ENCODE results near the gene AAK1. TPM values are rescaled to one million over a fixed set of nuclear protein-coding genes. Genes with fewer than 3 reads are reported as not detected.
A peak's percentile ranks its signal among the peaks of the same experiment; 100 is the strongest.
"Not testable (repeated sequence)": the region's sequence is repeated elsewhere in the genome, so short reads cannot be mapped to it uniquely, and the experiment has no call there.

The AAK1 gene
- polyA plus RNA-seq, 1 experiment: 23.3 TPM

GRCh38 chr2:69454976-69455375 lies 188.6 kb downstream of the AAK1 start:
- ChIA-PET CTCF (no interaction called here), POLR2A (no interaction called here)
- Histone ChIP-seq H3K27me3 (ENCODE audit: control insufficient read depth, insufficient read depth, low read length) (no peaks in the 10 kb centered on the region), H3K36me3 (ENCODE audit: control insufficient read depth, insufficient read depth, low read length) (no peaks in the 10 kb centered on the region; the same call in 1 of the 2 replicates), H3K4me3 (ENCODE audit: low read depth, low read length) (no peak overlapping the region)
- no peak for DNase-seq (ENCODE audit: low read depth)
- TF ChIP-seq, protein P1, sequence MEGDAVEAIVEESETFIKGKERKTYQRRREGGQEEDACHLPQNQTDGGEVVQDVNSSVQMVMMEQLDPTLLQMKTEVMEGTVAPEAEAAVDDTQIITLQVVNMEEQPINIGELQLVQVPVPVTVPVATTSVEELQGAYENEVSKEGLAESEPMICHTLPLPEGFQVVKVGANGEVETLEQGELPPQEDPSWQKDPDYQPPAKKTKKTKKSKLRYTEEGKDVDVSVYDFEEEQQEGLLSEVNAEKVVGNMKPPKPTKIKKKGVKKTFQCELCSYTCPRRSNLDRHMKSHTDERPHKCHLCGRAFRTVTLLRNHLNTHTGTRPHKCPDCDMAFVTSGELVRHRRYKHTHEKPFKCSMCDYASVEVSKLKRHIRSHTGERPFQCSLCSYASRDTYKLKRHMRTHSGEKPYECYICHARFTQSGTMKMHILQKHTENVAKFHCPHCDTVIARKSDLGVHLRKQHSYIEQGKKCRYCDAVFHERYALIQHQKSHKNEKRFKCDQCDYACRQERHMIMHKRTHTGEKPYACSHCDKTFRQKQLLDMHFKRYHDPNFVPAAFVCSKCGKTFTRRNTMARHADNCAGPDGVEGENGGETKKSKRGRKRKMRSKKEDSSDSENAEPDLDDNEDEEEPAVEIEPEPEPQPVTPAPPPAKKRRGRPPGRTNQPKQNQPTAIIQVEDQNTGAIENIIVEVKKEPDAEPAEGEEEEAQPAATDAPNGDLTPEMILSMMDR (IDR thresholded peaks at IDR 0.05; ENCODE audit: insufficient read depth, low read depth, low read length): no peak

GRCh38 chr2:69453475-69454129 lies 189.9 kb downstream of the AAK1 start:
- H3K4me3 ChIP-seq (ENCODE audit: low read depth, low read length): no peak overlapping the region
- no peaks in the 10 kb centered on the region for H3K27me3 ChIP-seq (ENCODE audit: control insufficient read depth, insufficient read depth, low read length)
- ChIA-PET CTCF (interaction anchor here (1.1 to 1.2 kb wide), 2 partner anchors 17 to 23 kb away, joined by 3 read pairs; partner anchors contain the start of gene NFU1), POLR2A (no interaction called here)
- no peak for DNase-seq (ENCODE audit: low read depth)
- H3K36me3 ChIP-seq (ENCODE audit: control insufficient read depth, insufficient read depth, low read length): no peaks in the 10 kb centered on the region
- TF ChIP-seq, protein P1 (IDR thresholded peaks at IDR 0.05; ENCODE audit: insufficient read depth, low read depth, low read length): no peak

DNA sequence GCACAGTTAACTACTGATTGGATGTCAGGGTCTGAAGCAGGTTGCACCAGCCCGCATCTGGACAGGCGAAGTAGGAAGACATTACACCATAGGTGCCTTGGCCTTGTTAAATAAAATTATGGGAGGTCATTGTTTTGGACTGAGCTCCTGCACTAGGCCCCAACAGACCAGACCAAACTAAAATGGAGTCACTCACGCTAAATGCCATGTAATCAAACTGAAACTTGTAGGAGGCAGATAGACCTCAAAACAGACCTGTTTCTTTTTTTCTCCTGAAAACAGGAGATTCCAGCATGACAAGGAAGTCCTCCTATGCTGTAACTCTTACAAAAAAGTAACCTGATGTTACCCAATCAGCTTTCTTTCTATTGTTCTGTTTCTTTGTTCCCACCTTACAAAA lies 190.9 kb downstream of the AAK1 start:
- H3K4me3 ChIP-seq (ENCODE audit: low read depth, low read length): no peak overlapping the region
- DNase-seq (ENCODE audit: low read depth): no peak
- H3K36me3 ChIP-seq (ENCODE audit: control insufficient read depth, insufficient read depth, low read length): no peaks in the 10 kb centered on the region
- TF ChIP-seq, protein P1 (IDR thresholded peaks at IDR 0.05; ENCODE audit: insufficient read depth, low read depth, low read length): no peak
- CTCF ChIA-PET: no interaction called here
- POLR2A ChIA-PET: no interaction called here
- no peaks in the 10 kb centered on the region for H3K27me3 ChIP-seq (ENCODE audit: control insufficient read depth, insufficient read depth, low read length)

DNA sequence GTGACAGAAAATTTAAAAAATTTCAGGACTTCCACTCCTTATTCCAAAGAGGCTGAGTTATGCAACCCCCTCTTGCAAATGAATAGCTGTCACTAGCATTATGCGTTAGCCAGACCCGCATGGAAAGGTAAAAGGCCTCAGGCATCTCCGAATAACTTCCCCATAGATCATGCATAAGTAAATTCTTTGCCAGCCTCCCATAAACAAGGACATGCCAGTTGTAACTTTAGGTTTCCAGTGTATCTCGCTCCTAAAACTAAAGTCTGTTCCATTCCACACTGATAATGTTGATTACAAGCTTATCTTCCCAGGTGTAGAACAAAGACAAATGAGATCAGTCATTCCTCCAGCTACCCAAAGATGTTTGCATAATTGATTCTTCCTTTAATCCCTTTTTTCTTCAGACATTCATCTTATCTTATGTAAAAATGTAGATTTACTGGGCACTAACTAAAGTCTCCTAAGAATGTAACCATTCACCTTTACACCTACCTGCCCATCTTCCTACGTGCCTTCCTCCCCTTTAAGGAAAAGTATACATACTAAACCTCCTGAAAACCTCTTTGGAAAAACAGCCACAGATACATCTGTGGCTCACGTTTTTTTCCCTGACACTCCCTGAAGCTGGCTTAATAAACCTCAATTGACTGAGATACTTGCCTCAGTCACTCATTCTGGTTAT lies 192.7 kb downstream of the AAK1 start:
- H3K36me3 ChIP-seq (ENCODE audit: control insufficient read depth, insufficient read depth, low read length): no peaks in the 10 kb centered on the region
- POLR2A ChIA-PET: no interaction called here
- no peaks in the 10 kb centered on the region for H3K27me3 ChIP-seq (ENCODE audit: control insufficient read depth, insufficient read depth, low read length)
- no peak overlapping the region for H3K4me3 ChIP-seq (ENCODE audit: low read depth, low read length)
- TF ChIP-seq, protein P1 (IDR thresholded peaks at IDR 0.05; ENCODE audit: insufficient read depth, low read depth, low read length): no peak
- no peak for DNase-seq (ENCODE audit: low read depth)
- CTCF ChIA-PET: interaction anchor here (0.8 kb wide), 1 partner anchor 13 kb away, joined by 3 read pairs; the partner anchor contains the start of gene NFU1

DNA sequence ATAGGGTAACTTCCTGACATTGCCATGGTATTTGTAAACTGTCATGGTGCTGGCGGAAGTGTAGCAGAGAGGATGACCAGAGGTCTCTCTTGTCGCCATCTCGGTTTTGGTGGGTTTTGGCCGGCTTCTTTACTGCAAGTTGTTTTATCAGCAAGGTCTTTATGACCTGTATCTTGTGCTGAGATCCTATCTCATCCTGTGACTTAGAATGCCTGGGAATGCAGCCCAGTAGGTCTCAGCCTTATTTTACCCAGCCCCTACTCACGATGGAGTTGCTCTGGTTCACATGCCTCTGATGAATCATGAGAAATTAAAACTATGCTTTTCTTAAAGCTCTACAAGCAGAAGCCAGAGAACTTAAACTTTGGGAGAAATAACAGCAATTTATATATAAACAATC lies 193.6 kb downstream of the AAK1 start:
- peak; percentile 3 for DNase-seq (ENCODE audit: low read depth)
- POLR2A ChIA-PET: no interaction called here
- Histone ChIP-seq H3K27me3 (ENCODE audit: control insufficient read depth, insufficient read depth, low read length) (no peaks in the 10 kb centered on the region), H3K4me3 (ENCODE audit: low read depth, low read length) (no peak overlapping the region), H3K36me3 (ENCODE audit: control insufficient read depth, insufficient read depth, low read length) (no peaks in the 10 kb centered on the region)
- CTCF ChIA-PET: interaction anchor here (0.8 kb wide), 1 partner anchor 12 kb away, joined by 3 read pairs; the partner anchor contains the start of gene NFU1
- TF ChIP-seq, protein P1 (IDR thresholded peaks at IDR 0.05; ENCODE audit: insufficient read depth, low read depth, low read length): no peak

DNA sequence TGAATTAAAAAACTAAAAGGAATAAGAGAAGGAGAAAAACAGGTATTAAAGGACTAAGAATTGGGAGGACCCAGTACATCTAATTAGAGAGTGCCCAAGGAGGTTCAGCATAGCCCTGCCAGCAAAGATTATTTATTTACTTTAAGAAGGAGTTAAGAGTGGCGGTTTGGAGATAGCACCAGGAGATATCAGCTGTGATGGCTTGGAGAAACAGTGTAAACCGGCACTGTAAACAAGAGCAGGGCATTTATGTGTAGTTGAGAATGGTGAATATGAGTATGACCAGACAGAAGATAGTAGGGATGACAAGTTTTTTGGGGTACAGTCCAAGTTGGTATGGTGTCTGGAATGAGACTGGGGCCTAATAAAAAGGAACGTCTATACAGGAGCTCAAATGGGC lies 199.9 kb downstream of the AAK1 start:
- H3K27me3 ChIP-seq (ENCODE audit: control insufficient read depth, insufficient read depth, low read length); DNase-seq (ENCODE audit: low read depth); H3K4me3 ChIP-seq (ENCODE audit: low read depth, low read length); CTCF ChIA-PET; H3K36me3 ChIP-seq (ENCODE audit: control insufficient read depth, insufficient read depth, low read length); POLR2A ChIA-PET: not testable (repeated sequence)

DNA sequence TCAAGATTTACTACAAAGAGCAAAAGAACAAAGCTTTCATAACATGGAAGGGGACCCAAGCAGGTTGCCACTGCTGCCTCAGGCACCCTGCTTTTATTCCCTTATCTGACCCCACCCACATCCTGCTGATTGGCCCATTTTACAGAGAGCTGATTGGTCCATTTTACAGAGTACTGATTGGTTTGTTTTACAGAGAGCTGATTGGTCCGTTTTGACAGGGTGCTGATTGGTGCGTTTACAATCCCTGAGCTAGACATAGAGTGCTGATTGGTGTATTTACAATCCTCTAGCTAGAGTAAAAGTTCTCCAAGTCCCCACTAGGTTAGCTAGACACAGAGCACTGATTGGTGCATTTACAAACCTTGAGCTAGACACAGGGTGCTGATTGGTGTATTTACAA lies 204.0 kb downstream of the AAK1 start:
- H3K4me3 ChIP-seq (ENCODE audit: low read depth, low read length); CTCF ChIA-PET; POLR2A ChIA-PET; H3K36me3 ChIP-seq (ENCODE audit: control insufficient read depth, insufficient read depth, low read length); H3K27me3 ChIP-seq (ENCODE audit: control insufficient read depth, insufficient read depth, low read length); DNase-seq (ENCODE audit: low read depth): not testable (repeated sequence)

All from BJ (cell line).